Mammary epithelial cell (primary cell): ENCODE data around the gene RIBC2.

Source experiments
- CTCF ChIP-seq, 2 donors: IDR thresholded peaks in 1 of 2; conservative IDR thresholded peaks in 1 of 2; 2 replicates each; pipeline ENCODE4 v1.5.1; 2011 to 2012; ENCODE audit warnings: inconsistent platforms in 2 of 2, low read length in 2 of 2, mild to moderate bottlenecking in 2 of 2, control low read depth in 1 of 2, low read depth in 1 of 2; ENCODE audit not compliant: insufficient read depth in 1 of 2; ENCODE audit errors: extremely low read depth in 1 of 2
- EZH2 ChIP-seq: IDR thresholded peaks from 2 replicates; pipeline ENCODE4 v1.6.1; 2012; ENCODE audit warnings: low read length, inconsistent platforms, borderline replicate concordance

- TF ChIP-seq CTCF (conservative IDR thresholded peaks at IDR 0.05 in 1 of 2, IDR thresholded peaks at IDR 0.05 in 1 of 2; ENCODE audit: extremely low read depth in 1 of 2, insufficient read depth in 1 of 2, low read depth in 1 of 2, low read length in 2 of 2), result no peak
- TF ChIP-seq EZH2, result no peak
Measured at GRCh38 chr22:45413013-45413367, 503 bp upstream of the RIBC2 start.
